Tibial nerve (tissue), 4 donors: ENCODE measurements around the gene NFIL3. TPM values are rescaled to one million over a fixed set of nuclear protein-coding genes. Genes with fewer than 3 reads are reported as not detected.
A peak's percentile ranks its signal among the peaks of the same experiment; 100 is the strongest.
"Not testable (repeated sequence)": the region's sequence is repeated elsewhere in the genome, so short reads cannot be mapped to it uniquely, and the experiment has no call there.

Source experiments
- DNase-seq, 2 donors: peaks; one replicate each; pipeline ENCODE4 v3.0.0-alpha.2; 2019; ENCODE audit warnings: low spot score in 2 of 2
- H3K27ac ChIP-seq, 4 donors: fragments of 200-600 bp; sonication (generic) in 3 of 4; one replicate each; pipeline ENCODE4 v1.5.1; 2017 to 2019; ENCODE audit warnings: mild to moderate bottlenecking in 1 of 4
- H3K27me3 ChIP-seq, 2 donors: fragments of 200-600 bp; sonication (generic) in 1 of 2; one replicate each; pipeline versions ENCODE4 v1.5.1 to v1.6.0; 2017 to 2019
- H3K36me3 ChIP-seq, 3 donors: fragments of 200-600 bp; sonication (generic); one replicate each; pipeline ENCODE4 v1.5.1; 2018 to 2019
- H3K4me1 ChIP-seq, 4 donors: fragments of 200-600 bp; sonication (generic) in 3 of 4; one replicate each; pipeline ENCODE4 v1.5.1; 2017 to 2019
- H3K4me3 ChIP-seq, 4 donors: fragments of 200-600 bp; sonication (generic) in 3 of 4; one replicate each; pipeline ENCODE4 v1.5.1; 2017 to 2019; ENCODE audit warnings: mild to moderate bottlenecking in 1 of 4, moderate library complexity in 1 of 4
- H3K9me3 ChIP-seq, 4 donors: fragments of 200-600 bp; sonication (generic) in 3 of 4; one replicate each; pipeline ENCODE4 v1.5.1; 2017 to 2019
- EP300 ChIP-seq, 2 donors: sonication (generic); formaldehyde crosslinking; IDR thresholded peaks; one replicate each; pipeline ENCODE4 v1.6.1; 2017; ENCODE audit warnings: antibody characterized with exemption in 2 of 2, mild to moderate bottlenecking in 1 of 2
- POLR2A ChIP-seq, 2 donors: fragments of 450-650 bp; IDR thresholded peaks; one replicate each; pipeline ENCODE4 v1.6.1; 2017; ENCODE audit warnings: antibody characterized with exemption in 2 of 2, mild to moderate bottlenecking in 2 of 2, moderate library complexity in 2 of 2
- WGBS, 2 donors: methylation state at CpG; one replicate each; pipeline ENCODE4 v1.1.5; 2018; 5-methylcytosine and 5-hydroxymethylcytosine counted together
- total RNA-seq, 4 donors: library from RNA; depleted of rRNA; stranded (reverse); fragments of >200 nt; gene quantifications; one replicate each; pipeline ENCODE4 v1.1.0, GENCODE V29; 2016
- TF ChIP-seq, protein P1 (sequence below), 5 experiments: fragments of 200-600 bp in 3 of 5; fragments of 450-650 bp in 2 of 5; sonication (generic) in 3 of 5; IDR thresholded peaks; one replicate each; pipeline ENCODE4 v1.5.1; 2016 to 2019; ENCODE audit warnings: antibody characterized with exemption in 5 of 5, mild to moderate bottlenecking in 3 of 5, moderate library complexity in 2 of 5

Gene NFIL3, protein sequence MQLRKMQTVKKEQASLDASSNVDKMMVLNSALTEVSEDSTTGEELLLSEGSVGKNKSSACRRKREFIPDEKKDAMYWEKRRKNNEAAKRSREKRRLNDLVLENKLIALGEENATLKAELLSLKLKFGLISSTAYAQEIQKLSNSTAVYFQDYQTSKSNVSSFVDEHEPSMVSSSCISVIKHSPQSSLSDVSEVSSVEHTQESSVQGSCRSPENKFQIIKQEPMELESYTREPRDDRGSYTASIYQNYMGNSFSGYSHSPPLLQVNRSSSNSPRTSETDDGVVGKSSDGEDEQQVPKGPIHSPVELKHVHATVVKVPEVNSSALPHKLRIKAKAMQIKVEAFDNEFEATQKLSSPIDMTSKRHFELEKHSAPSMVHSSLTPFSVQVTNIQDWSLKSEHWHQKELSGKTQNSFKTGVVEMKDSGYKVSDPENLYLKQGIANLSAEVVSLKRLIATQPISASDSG
- total RNA-seq: 10 to 100 TPM; 53.3 to 65.1 (median 57.3) TPM

DNA sequence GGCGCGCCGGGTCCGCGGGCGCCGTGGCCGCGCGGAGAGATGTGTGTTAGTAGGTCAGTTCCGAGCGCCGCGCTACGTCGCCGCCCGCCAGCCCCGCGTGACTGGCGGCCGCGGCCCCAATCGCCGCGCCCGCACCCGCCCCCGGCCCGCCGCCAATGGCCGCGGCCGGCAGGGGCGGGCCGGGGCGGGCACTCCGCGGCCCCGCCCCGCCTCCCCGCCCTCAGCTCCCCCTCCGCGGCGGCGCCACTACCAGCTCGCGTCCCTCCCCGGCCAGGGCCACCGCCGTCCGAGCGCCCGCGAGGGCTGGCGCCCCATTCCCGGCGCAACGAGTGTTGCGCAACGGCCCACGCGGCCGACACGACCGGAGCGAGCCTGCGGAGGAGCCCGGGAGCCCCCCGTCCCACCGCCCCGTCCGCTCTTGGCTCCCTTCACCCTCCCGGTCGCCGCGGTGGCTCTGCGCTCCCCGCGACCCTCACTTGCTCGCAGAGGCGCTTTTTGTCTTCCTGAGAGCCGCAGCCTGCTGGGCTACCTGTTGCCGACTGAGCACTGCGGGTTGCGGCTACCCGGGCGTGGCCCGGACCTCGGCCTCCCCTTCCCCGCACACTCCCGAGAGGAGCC is at the start of gene NFIL3:
Gene NFIL3, minus strand, starts transcription at position 48 of the 618 bp plus-strand sequence. CDS start 13,098 bp downstream, outside the sequence.
- peak within 1 kb of the TSS; percentile 81 to 100 (median 91) for H3K4me3 ChIP-seq
- H3K4me1 ChIP-seq: peaks cover 0 to 35% (median 15%) of the 10 kb centered on the region in 4 donors
- H3K27ac ChIP-seq: peak within 1 kb of the TSS; percentile 99 to 100 (median 100)
- DNase-seq: peak; percentile 65 to 74
- 0% methylated on average over 4 to 35 of the region's 92 CpGs for WGBS, 2 donors
- H3K27me3 ChIP-seq: no peaks in the 10 kb centered on the region
- TF ChIP-seq EP300 (IDR thresholded peaks at IDR 0.05) (peak in 1 of 2 donors; percentile 84), POLR2A (IDR thresholded peaks at IDR 0.05) (peak; percentile 86 to 92)
- TF ChIP-seq, protein P1, sequence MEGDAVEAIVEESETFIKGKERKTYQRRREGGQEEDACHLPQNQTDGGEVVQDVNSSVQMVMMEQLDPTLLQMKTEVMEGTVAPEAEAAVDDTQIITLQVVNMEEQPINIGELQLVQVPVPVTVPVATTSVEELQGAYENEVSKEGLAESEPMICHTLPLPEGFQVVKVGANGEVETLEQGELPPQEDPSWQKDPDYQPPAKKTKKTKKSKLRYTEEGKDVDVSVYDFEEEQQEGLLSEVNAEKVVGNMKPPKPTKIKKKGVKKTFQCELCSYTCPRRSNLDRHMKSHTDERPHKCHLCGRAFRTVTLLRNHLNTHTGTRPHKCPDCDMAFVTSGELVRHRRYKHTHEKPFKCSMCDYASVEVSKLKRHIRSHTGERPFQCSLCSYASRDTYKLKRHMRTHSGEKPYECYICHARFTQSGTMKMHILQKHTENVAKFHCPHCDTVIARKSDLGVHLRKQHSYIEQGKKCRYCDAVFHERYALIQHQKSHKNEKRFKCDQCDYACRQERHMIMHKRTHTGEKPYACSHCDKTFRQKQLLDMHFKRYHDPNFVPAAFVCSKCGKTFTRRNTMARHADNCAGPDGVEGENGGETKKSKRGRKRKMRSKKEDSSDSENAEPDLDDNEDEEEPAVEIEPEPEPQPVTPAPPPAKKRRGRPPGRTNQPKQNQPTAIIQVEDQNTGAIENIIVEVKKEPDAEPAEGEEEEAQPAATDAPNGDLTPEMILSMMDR (IDR thresholded peaks at IDR 0.05): peak in 1 of 5 experiments; percentile 21
- no peaks in the 10 kb centered on the region for H3K9me3 ChIP-seq
- H3K36me3 ChIP-seq: no peaks in the 10 kb centered on the region

DNA sequence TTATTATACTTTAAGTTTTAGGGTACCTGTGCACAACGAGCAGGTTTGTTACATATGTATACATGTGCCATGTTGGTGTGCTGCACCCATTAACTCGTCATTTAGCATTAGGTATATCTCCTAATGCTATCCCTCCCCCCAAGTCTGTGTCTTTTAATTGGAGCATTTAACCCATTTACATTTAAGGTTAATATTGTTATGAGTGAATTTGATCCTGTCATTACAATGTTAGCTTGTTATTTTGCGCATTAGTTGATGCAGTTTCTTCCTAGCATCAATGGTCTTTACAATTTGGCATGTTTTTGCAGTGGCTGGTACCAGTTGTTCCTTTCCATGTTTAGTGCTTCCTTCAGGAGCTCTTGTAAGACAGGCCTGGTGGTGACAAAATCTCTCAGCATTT is 47.9 kb upstream of the NFIL3 start:
- not testable (repeated sequence) for H3K4me1 ChIP-seq, DNase-seq, H3K27me3 ChIP-seq, H3K4me3 ChIP-seq, H3K36me3 ChIP-seq, H3K27ac ChIP-seq, H3K9me3 ChIP-seq
- WGBS, 2 donors: 89 to 91% methylated on average over 3 of the region's 3 CpGs

DNA sequence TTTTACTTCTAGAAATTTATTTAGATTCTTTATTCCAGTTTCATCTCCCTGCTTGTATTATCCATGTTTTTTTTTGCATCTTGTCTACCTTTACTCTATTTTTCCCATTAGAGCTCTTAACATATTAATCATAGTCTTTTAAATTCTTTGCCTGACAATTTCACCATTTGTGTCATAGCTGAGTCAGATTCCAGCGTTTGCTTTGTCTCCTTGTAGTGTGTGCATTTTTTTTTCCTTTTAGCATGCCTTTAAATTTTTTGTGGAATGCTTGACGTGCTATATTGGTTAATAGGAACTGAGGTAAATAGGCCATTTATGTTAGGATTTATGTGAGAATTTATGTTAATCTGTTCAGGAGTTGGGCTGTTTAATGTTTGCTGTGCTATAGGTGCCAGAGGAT is 41.8 kb upstream of the NFIL3 start:
- Histone ChIP-seq H3K9me3 (peaks cover 0 to 14% (median 0%) of the 10 kb centered on the region in 4 donors), H3K4me3 (no peak overlapping the region), H3K36me3 (no peaks in the 10 kb centered on the region), H3K27ac (no peak overlapping the region), H3K27me3 (no peaks in the 10 kb centered on the region), H3K4me1 (no peaks in the 10 kb centered on the region)
- TF ChIP-seq EP300 (IDR thresholded peaks at IDR 0.05): no peak
- TF ChIP-seq, protein P1 (IDR thresholded peaks at IDR 0.05): no peak
- TF ChIP-seq POLR2A (IDR thresholded peaks at IDR 0.05): no peak
- 79 to 89% methylated on average over 2 of the region's 2 CpGs for WGBS, 2 donors
- no peak for DNase-seq

DNA sequence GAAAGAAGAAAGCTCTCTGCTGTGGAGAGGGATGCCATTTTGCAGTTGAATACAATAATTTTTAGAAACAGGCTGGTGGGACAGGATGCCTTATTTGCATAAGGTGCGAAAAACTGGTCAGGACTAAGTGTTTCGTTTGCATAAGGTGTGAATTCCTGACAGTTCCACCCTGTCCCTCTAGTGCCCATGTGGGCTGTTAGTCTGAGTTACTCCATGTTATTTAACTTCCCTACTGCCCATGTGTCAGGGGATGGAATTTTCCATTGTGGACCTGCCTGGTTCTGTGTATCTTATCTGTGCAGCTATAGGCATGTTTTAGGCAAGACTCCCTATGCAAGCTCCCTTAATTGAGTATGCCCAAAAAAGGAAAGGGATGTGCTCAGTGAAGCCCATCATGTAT is 35.3 kb upstream of the NFIL3 start:
- no peaks in the 10 kb centered on the region for H3K9me3 ChIP-seq
- no peaks in the 10 kb centered on the region for H3K4me1 ChIP-seq
- 87 to 95% methylated on average over 2 of the region's 2 CpGs for WGBS, 2 donors
- H3K27ac ChIP-seq: no peak overlapping the region
- no peak for TF ChIP-seq EP300 (IDR thresholded peaks at IDR 0.05)
- TF ChIP-seq POLR2A (IDR thresholded peaks at IDR 0.05): no peak
- TF ChIP-seq, protein P1 (IDR thresholded peaks at IDR 0.05): no peak
- H3K27me3 ChIP-seq: no peaks in the 10 kb centered on the region
- H3K36me3 ChIP-seq: no peaks in the 10 kb centered on the region
- DNase-seq: no peak
- H3K4me3 ChIP-seq: no peak overlapping the region

DNA sequence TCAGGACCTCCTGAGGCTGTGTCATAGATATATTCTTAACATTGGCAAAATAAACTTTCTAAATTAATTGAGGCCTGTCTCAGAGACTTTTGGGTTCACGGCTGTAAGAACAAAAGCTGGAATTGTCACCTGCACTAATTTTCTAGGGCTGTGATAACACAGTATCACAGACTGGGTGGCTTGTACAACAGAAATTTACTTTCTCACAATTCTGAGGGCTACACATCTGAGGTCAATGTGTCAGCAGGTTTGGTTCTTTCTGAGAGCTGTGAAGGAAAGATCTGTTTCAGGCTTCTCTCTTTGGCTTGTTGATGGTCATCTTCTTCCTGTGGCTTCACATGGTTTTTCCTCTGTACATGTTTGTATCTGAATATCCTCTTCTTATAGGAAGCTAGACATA is 29.2 kb upstream of the NFIL3 start:
- no peak for DNase-seq
- H3K36me3 ChIP-seq: no peaks in the 10 kb centered on the region
- WGBS, 2 donors: 86 to 87% methylated on average over 1 of the region's 1 CpG
- no peaks in the 10 kb centered on the region for H3K4me1 ChIP-seq
- TF ChIP-seq, protein P1 (IDR thresholded peaks at IDR 0.05): no peak
- no peak for TF ChIP-seq EP300 (IDR thresholded peaks at IDR 0.05)
- H3K4me3 ChIP-seq: no peak overlapping the region
- H3K27me3 ChIP-seq: no peaks in the 10 kb centered on the region
- no peak overlapping the region for H3K27ac ChIP-seq
- H3K9me3 ChIP-seq: peaks cover 0 to 3% (median 0%) of the 10 kb centered on the region in 4 donors
